Activated T-cell treated with anti-CD3 and anti-CD28 coated beads, Interleukin-2, amount 50 U/mL, for 24 hours (primary cell): ENCODE data around the gene CRX.
"Not testable (repeated sequence)": the region's sequence is repeated elsewhere in the genome, so short reads cannot be mapped to it uniquely, and the experiment has no call there.

Source experiments
- DNase-seq: peaks from one replicate; pipeline ENCODE4 v3.0.0-alpha.2; 2020
- H3K27ac Mint-ChIP-seq: 2 replicates; pipeline ENCODE4 v1.8.0; 2020; ENCODE audit warnings: mild to moderate bottlenecking, mixed read lengths
- H3K27me3 Mint-ChIP-seq: 2 replicates; pipeline ENCODE4 v1.8.0; 2020; ENCODE audit warnings: mixed read lengths
- H3K36me3 Mint-ChIP-seq: 2 replicates; pipeline ENCODE4 v1.8.0; 2020; ENCODE audit warnings: low read depth, mixed read lengths
- H3K4me1 Mint-ChIP-seq: 2 replicates; pipeline ENCODE4 v1.8.0; 2020; ENCODE audit warnings: low read depth, mixed read lengths
- H3K4me3 Mint-ChIP-seq: 2 replicates; pipeline ENCODE4 v1.8.0; 2020; ENCODE audit warnings: mild to moderate bottlenecking, moderate library complexity, mixed read lengths
- H3K9me3 Mint-ChIP-seq: 2 replicates; pipeline ENCODE4 v1.8.0; 2020; ENCODE audit warnings: mixed read lengths

The CRX gene

GRCh38 chr19:47796785-47797184 is 25.0 kb upstream of the CRX start:
- peaks cover 5% of the 10 kb centered on the region for H3K27me3 Mint-ChIP-seq

GRCh38 chr19:47797996-47798903 is 23.5 kb upstream of the CRX start:
- peaks cover 5% of the 10 kb centered on the region for H3K27me3 Mint-ChIP-seq
- no peak overlapping the region for H3K27ac Mint-ChIP-seq
- H3K36me3 Mint-ChIP-seq, result no peaks in the 10 kb centered on the region
- no peaks in the 10 kb centered on the region for H3K4me1 Mint-ChIP-seq
- DNase-seq, result no peak
- H3K4me3 Mint-ChIP-seq, result no peak overlapping the region
- H3K9me3 Mint-ChIP-seq, result no peaks in the 10 kb centered on the region

More at GRCh38 chr19:47796785-47797184, 25.0 kb upstream of the CRX start:
- Mint-ChIP-seq H3K36me3 (no peaks in the 10 kb centered on the region), H3K4me1 (no peaks in the 10 kb centered on the region), H3K27ac (no peak overlapping the region), H3K9me3 (peaks cover 2% of the 10 kb centered on the region), H3K4me3 (no peak overlapping the region)
- DNase-seq, result no peak

DNA sequence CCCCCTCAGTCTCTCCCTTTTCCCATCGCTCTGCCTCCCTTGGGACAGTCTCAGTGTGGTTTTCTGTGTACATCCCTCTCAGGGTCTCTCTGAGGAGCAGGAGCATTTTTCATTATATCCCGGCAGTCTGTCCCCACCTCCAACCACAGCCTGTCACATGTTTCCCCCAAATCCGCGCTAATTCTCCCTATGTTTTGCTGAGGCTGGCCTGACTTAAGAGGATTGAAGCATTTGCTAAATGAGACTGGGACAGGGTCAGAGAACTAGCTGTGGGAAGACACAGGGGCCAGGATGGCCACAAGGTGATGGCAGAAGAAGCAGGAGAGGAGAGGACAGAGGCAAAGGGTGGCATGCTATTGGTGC is 22.9 kb upstream of the CRX start:
- Mint-ChIP-seq H3K4me3 (no peak overlapping the region), H3K27me3 (peaks cover 5% of the 10 kb centered on the region), H3K4me1 (no peaks in the 10 kb centered on the region), H3K36me3 (no peaks in the 10 kb centered on the region), H3K27ac (no peak overlapping the region), H3K9me3 (no peaks in the 10 kb centered on the region)
- DNase-seq, result no peak

DNA sequence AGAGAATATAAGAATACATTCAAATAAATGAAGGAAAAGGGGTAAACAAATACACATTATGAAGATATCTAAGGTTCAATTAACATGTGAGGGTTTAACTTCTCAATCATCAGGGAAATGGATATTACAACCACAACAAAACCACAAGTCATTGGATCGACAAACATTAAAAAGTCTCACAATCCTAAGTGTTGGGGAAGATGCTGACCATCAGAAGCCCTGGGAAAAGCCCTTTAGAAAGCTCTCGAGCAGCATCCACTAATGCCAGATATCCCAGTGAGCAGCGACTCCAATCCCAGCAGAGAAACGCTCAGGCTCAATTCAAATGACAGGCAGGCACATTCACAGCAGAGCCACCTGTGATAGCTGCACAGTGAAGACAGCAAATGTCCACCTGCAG is 20.5 kb upstream of the CRX start:
- Mint-ChIP-seq H3K36me3 (no peaks in the 10 kb centered on the region), H3K27me3 (peaks cover 5% of the 10 kb centered on the region), H3K9me3 (no peaks in the 10 kb centered on the region), H3K4me1 (no peaks in the 10 kb centered on the region), H3K4me3 (no peak overlapping the region), H3K27ac (no peak overlapping the region)
- no peak for DNase-seq

DNA sequence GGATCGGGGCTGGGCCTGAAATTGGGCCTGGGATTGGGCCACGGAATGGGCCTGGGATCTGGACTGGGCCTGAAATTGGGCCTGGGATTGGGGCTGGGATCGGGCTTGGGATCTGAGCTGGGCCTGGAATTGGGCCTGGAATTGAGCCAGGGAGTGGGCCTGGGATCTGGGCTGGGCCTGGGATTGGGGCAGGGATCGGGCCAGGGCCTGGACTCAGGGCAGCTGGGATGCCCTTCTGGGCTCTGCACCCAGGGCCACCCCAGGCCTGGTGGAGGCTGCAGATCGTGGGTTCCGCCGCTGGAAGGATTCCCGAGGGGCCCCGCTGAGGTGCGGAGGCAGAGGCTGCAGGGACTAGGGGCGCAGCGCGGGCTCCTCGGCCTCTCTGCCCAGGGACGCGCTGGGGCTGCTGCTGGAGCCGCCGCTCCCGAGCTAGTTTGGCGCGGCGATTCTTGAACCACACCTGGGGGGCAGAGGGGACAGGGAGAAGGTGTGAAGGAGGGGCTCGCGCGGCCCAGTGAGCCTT is 19.2 kb upstream of the CRX start:
- no peaks in the 10 kb centered on the region for H3K4me1 Mint-ChIP-seq
- no peak overlapping the region for H3K4me3 Mint-ChIP-seq
- no peaks in the 10 kb centered on the region for H3K36me3 Mint-ChIP-seq
- H3K27me3 Mint-ChIP-seq, result peaks cover 5% of the 10 kb centered on the region
- H3K27ac Mint-ChIP-seq, result no peak overlapping the region
- DNase-seq, result no peak
- H3K9me3 Mint-ChIP-seq, result no peaks in the 10 kb centered on the region

DNA sequence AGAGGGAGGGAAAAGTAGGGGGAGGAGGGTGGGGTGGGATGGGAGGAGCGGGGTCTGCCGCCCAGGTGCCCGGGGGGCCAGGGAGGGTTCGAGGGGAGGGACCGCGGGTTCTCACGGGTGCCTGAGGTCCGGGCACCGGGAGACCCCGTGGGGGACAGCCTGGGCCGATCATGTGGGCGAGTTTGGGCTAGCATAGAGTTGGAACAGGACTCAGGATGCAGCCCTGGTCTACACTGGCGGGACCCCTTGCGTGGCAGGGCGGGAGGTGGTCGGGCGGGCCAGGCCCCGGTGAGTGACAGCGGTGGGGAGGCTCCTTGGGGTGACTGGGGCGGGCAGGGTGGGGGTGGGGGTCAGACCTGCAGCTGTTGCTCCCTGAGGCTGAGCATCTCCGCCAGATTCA is 18.6 kb upstream of the CRX start:
- DNase-seq, H3K4me3 Mint-ChIP-seq, H3K4me1 Mint-ChIP-seq, H3K9me3 Mint-ChIP-seq, H3K27me3 Mint-ChIP-seq, H3K27ac Mint-ChIP-seq, H3K36me3 Mint-ChIP-seq: not testable (repeated sequence)

- DNase-seq, H3K4me1 Mint-ChIP-seq, H3K27ac Mint-ChIP-seq, H3K4me3 Mint-ChIP-seq, H3K9me3 Mint-ChIP-seq, H3K27me3 Mint-ChIP-seq, H3K36me3 Mint-ChIP-seq: not testable (repeated sequence)
These were observed 18.1 kb upstream of the CRX start for GRCh38 chr19:47803671-47804070.

GRCh38 chr19:47804451-47804850 is 17.3 kb upstream of the CRX start, which contains the start of gene TPRX1:
Gene TPRX1 (minus strand): TSS chr19:47804551. CDS start chr19:47804539, 12 bp downstream.
- not testable (repeated sequence) for H3K4me1 Mint-ChIP-seq, DNase-seq, H3K4me3 Mint-ChIP-seq, H3K27me3 Mint-ChIP-seq, H3K36me3 Mint-ChIP-seq, H3K27ac Mint-ChIP-seq, H3K9me3 Mint-ChIP-seq

DNA sequence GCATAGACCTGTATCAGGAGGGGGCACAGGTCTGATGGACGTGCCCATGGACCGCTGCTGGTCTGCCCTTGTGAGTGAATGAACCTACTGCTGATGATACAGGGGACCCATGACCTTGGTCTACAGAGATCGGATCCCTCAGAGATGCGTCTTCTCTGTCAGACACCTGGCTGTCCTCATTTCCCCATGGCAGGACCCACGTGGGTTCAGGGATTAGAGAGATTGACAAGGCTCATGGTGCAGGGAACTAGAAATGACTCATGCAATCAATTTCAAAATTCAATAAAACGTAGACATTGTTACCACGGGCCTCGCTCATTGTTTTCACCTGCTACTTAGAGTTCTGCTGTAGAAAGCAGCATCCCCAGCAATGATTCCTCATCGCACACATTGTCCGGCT is 16.4 kb upstream of the CRX start:
- no peaks in the 10 kb centered on the region for H3K27me3 Mint-ChIP-seq
- no peak overlapping the region for H3K4me3 Mint-ChIP-seq

GRCh38 chr19:47806435-47806834 is 15.3 kb upstream of the CRX start:
- H3K4me1 Mint-ChIP-seq, result no peaks in the 10 kb centered on the region
- H3K27me3 Mint-ChIP-seq, result no peaks in the 10 kb centered on the region
- no peaks in the 10 kb centered on the region for H3K36me3 Mint-ChIP-seq

More for the DNA sequence above, 16.4 kb upstream of the CRX start:
- Mint-ChIP-seq H3K4me1 (no peaks in the 10 kb centered on the region), H3K9me3 (no peaks in the 10 kb centered on the region), H3K36me3 (no peaks in the 10 kb centered on the region), H3K27ac (no peak overlapping the region)
- DNase-seq, result no peak

GRCh38 chr19:47813304-47813994 is 8.3 kb upstream of the CRX start:
- Mint-ChIP-seq H3K4me3 (no peak overlapping the region), H3K27ac (no peak overlapping the region), H3K4me1 (peaks cover 2% of the 10 kb centered on the region), H3K9me3 (no peaks in the 10 kb centered on the region), H3K27me3 (peaks cover 14% of the 10 kb centered on the region), H3K36me3 (no peaks in the 10 kb centered on the region)
- DNase-seq, result peak; percentile 85

More at GRCh38 chr19:47806435-47806834, 15.3 kb upstream of the CRX start:
- no peaks in the 10 kb centered on the region for H3K9me3 Mint-ChIP-seq
- no peak overlapping the region for H3K4me3 Mint-ChIP-seq
- DNase-seq, result no peak
- H3K27ac Mint-ChIP-seq, result no peak overlapping the region

DNA sequence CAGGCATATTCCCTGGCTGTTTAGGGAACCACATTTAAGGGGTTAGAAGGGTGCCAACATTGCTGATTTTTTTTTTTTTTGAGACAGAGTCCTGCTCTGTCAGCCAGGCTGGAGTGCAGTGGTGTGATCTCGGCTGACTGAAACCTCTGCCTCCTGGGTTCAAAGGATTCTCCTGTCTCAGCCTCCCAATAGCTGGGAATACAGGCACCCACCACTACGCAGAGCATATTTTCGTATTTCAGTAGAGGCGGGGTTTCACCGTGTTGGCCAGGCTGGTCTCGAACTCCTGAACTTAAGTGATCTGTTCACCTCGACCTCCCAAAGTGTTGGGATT is 7.8 kb upstream of the CRX start:
- Mint-ChIP-seq H3K4me3 (no peak overlapping the region), H3K4me1 (peaks cover 2% of the 10 kb centered on the region), H3K36me3 (no peaks in the 10 kb centered on the region), H3K27ac (no peak overlapping the region), H3K27me3 (peaks cover 19% of the 10 kb centered on the region), H3K9me3 (no peaks in the 10 kb centered on the region)
- DNase-seq, result no peak

DNA sequence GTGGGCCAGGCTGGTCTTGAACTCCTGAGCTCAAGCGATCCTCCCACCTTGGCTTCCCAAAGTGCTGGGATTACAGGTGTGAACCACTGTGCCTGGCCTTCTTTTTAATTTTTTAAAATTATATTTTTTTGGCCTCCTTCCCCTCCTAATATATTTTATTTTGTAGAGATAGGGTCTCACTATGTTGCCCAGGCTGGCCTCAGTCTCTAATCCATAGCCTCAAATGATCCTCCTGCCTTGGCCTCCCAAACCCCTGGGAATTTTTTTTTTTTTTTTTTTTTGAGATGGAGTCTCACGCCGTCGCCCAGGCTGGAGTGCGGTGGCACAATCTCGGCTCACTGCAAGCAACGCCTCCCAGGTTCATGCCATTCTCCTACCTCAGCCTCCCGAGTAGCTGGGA is 5.5 kb upstream of the CRX start:
- not testable (repeated sequence) for H3K4me1 Mint-ChIP-seq, H3K4me3 Mint-ChIP-seq, H3K27ac Mint-ChIP-seq, DNase-seq, H3K36me3 Mint-ChIP-seq, H3K9me3 Mint-ChIP-seq
- H3K27me3 Mint-ChIP-seq, result peaks cover 38% of the 10 kb centered on the region

DNA sequence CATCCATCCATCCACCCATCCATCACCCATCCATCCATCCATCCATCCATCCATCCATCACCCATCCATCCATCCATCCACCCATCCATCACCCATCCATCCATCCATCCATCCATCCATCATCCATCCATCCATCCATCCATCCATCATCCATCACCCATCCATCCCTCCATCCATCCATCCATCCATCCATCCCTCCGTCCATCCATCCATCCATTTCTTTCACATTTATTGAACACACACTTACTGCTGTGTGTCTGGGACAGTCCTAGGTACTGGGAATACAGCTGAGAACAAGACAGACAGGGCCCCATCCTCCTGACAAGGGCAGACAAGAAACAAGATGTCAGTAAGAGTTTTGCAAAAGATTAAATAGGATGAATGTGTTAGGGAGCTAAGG is 3.5 kb upstream of the CRX start:
- H3K27me3 Mint-ChIP-seq, result peaks cover 49% of the 10 kb centered on the region
- H3K4me3 Mint-ChIP-seq, DNase-seq, H3K9me3 Mint-ChIP-seq, H3K36me3 Mint-ChIP-seq, H3K4me1 Mint-ChIP-seq, H3K27ac Mint-ChIP-seq: not testable (repeated sequence)

- H3K4me1 Mint-ChIP-seq, result no peaks in the 10 kb centered on the region
- H3K27me3 Mint-ChIP-seq, result peaks cover 46% of the 10 kb centered on the region
- no peak overlapping the region for H3K4me3 Mint-ChIP-seq
- DNase-seq, result no peak
- no peaks in the 10 kb centered on the region for H3K9me3 Mint-ChIP-seq
- H3K27ac Mint-ChIP-seq, result no peak overlapping the region
- H3K36me3 Mint-ChIP-seq, result no peaks in the 10 kb centered on the region
These were observed 1.9 kb upstream of the CRX start for GRCh38 chr19:47819858-47820257.
